Ishikawa (cell line): ENCODE results near the gene HNF1A.

Experiments used
- CEBPB ChIP-seq: IDR thresholded peaks from 2 replicates; pipeline ENCODE4 v1.6.1; 2012
- CREB1 ChIP-seq: IDR thresholded peaks from 2 replicates; pipeline ENCODE4 v1.6.1; 2012; ENCODE audit warnings: low read depth
- EGR1 ChIP-seq: IDR thresholded peaks from 2 replicates; pipeline ENCODE4 v1.6.1; 2012
- EP300 ChIP-seq: IDR thresholded peaks from 2 replicates; pipeline ENCODE4 v1.6.1; 2012; ENCODE audit warnings: borderline replicate concordance
- FOXM1 ChIP-seq: IDR thresholded peaks from 2 replicates; pipeline ENCODE4 v1.6.1; 2012; ENCODE audit warnings: low read depth, borderline replicate concordance
- NFIC ChIP-seq: IDR thresholded peaks from 2 replicates; pipeline ENCODE4 v1.6.1; 2012
- RAD21 ChIP-seq: IDR thresholded peaks from 2 replicates; pipeline ENCODE4 v1.6.1; 2012; ENCODE audit warnings: low read depth
- TAF1 ChIP-seq: IDR thresholded peaks from 2 replicates; pipeline ENCODE4 v1.6.1; 2012; ENCODE audit warnings: low read depth, mild to moderate bottlenecking
- TCF12 ChIP-seq: IDR thresholded peaks from 2 replicates; pipeline ENCODE4 v1.6.1; 2012; ENCODE audit warnings: low read depth
- TEAD4 ChIP-seq: IDR thresholded peaks from 2 replicates; pipeline ENCODE4 v1.6.1; 2012
- YY1 ChIP-seq: IDR thresholded peaks from 2 replicates; pipeline ENCODE4 v1.6.1; 2012; ENCODE audit warnings: low read depth
- ZBTB7A ChIP-seq: IDR thresholded peaks from 2 replicates; pipeline ENCODE4 v1.6.1; 2012; ENCODE audit warnings: low read depth
- TF ChIP-seq, protein P1 (sequence below): IDR thresholded peaks from 2 replicates; pipeline ENCODE4 v1.6.1; 2012; ENCODE audit warnings: low read depth, mild to moderate bottlenecking
- TF ChIP-seq, protein P2 (sequence below): IDR thresholded peaks from 2 replicates; pipeline ENCODE4 v1.6.1; 2012
- TF ChIP-seq, protein P3 (sequence below): IDR thresholded peaks from 2 replicates; pipeline ENCODE4 v1.6.1; 2012

HNF1A gene

DNA sequence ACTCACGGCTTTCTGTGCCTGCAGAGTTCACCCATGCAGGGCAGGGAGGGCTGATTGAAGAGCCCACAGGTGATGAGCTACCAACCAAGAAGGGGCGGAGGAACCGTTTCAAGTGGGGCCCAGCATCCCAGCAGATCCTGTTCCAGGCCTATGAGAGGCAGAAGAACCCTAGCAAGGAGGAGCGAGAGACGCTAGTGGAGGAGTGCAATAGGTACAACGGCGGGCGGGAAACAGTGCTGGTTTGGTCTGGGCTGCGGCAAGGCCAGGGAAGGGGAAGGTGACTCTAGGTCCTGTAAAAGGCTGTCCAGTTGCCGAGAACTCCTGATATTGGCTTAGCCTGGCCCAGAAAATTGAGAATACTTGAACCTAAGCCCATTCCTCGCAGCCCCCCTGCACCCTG lies 15.2 kb downstream of the HNF1A start:
- no peak for TF ChIP-seq ZBTB7A
- no peak for TF ChIP-seq EGR1
- TF ChIP-seq EP300: no peak
- TF ChIP-seq CREB1: no peak
- TF ChIP-seq FOXM1: no peak
- TF ChIP-seq, protein P1, sequence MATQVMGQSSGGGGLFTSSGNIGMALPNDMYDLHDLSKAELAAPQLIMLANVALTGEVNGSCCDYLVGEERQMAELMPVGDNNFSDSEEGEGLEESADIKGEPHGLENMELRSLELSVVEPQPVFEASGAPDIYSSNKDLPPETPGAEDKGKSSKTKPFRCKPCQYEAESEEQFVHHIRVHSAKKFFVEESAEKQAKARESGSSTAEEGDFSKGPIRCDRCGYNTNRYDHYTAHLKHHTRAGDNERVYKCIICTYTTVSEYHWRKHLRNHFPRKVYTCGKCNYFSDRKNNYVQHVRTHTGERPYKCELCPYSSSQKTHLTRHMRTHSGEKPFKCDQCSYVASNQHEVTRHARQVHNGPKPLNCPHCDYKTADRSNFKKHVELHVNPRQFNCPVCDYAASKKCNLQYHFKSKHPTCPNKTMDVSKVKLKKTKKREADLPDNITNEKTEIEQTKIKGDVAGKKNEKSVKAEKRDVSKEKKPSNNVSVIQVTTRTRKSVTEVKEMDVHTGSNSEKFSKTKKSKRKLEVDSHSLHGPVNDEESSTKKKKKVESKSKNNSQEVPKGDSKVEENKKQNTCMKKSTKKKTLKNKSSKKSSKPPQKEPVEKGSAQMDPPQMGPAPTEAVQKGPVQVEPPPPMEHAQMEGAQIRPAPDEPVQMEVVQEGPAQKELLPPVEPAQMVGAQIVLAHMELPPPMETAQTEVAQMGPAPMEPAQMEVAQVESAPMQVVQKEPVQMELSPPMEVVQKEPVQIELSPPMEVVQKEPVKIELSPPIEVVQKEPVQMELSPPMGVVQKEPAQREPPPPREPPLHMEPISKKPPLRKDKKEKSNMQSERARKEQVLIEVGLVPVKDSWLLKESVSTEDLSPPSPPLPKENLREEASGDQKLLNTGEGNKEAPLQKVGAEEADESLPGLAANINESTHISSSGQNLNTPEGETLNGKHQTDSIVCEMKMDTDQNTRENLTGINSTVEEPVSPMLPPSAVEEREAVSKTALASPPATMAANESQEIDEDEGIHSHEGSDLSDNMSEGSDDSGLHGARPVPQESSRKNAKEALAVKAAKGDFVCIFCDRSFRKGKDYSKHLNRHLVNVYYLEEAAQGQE: no peak
- no peak for TF ChIP-seq CEBPB
- TF ChIP-seq TEAD4: no peak

GRCh38 chr12:120994059-120994458 lies 15.7 kb downstream of the HNF1A start:
- no peak for TF ChIP-seq ZBTB7A
- TF ChIP-seq, protein P2, sequence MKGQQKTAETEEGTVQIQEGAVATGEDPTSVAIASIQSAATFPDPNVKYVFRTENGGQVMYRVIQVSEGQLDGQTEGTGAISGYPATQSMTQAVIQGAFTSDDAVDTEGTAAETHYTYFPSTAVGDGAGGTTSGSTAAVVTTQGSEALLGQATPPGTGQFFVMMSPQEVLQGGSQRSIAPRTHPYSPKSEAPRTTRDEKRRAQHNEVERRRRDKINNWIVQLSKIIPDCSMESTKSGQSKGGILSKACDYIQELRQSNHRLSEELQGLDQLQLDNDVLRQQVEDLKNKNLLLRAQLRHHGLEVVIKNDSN: no peak
- TF ChIP-seq, protein P3, sequence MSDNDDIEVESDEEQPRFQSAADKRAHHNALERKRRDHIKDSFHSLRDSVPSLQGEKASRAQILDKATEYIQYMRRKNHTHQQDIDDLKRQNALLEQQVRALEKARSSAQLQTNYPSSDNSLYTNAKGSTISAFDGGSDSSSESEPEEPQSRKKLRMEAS: no peak
- TF ChIP-seq CREB1: no peak
- no peak for TF ChIP-seq EGR1
- TF ChIP-seq TAF1: no peak
- TF ChIP-seq YY1: no peak
- TF ChIP-seq TEAD4: no peak
- no peak for TF ChIP-seq FOXM1
- TF ChIP-seq EP300: no peak
- no peak for TF ChIP-seq CEBPB
- no peak for TF ChIP-seq NFIC
- no peak for TF ChIP-seq RAD21
- TF ChIP-seq TCF12: no peak
- TF ChIP-seq, protein P1: no peak

GRCh38 chr12:120994589-120995337 lies 16.4 kb downstream of the HNF1A start:
- TF ChIP-seq ZBTB7A (no peak), CREB1 (no peak), FOXM1 (no peak), EGR1 (no peak), YY1 (no peak), TAF1 (no peak), CEBPB (no peak), RAD21 (no peak), NFIC (no peak), EP300 (no peak)
- TF ChIP-seq, protein P3: no peak
- TF ChIP-seq, protein P1: no peak
- TF ChIP-seq, protein P2: no peak

DNA sequence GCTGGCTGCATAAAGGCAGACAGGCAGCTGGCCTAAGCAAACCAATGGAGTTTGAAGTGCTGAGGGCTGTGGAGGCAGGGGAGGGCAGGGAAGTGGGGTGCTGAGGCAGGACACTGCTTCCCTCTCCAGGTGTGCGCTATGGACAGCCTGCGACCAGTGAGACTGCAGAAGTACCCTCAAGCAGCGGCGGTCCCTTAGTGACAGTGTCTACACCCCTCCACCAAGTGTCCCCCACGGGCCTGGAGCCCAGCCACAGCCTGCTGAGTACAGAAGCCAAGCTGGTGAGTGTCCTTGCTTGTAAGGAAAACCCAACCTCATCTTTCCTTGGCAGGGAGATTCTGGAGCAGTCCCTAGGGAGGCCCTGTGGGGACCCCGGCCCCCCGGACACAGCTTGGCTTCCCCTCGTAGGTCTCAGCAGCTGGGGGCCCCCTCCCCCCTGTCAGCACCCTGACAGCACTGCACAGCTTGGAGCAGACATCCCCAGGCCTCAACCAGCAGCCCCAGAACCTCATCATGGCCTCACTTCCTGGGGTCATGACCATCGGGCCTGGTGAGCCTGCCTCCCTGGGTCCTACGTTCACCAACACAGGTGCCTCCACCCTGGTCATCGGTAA lies 17.9 kb downstream of the HNF1A start:
- TF ChIP-seq, protein P1: no peak
- TF ChIP-seq TEAD4 (no peak), CEBPB (no peak), ZBTB7A (no peak), RAD21 (no peak), EGR1 (no peak), NFIC (no peak), CREB1 (no peak), TCF12 (no peak), EP300 (no peak), FOXM1 (no peak), YY1 (no peak), TAF1 (no peak)
- TF ChIP-seq, protein P3: no peak
- TF ChIP-seq, protein P2: no peak
